HepG2 (cell line): Measurements from ENCODE around the gene CIROP. TPM values are rescaled to one million over a fixed set of nuclear protein-coding genes. Genes with fewer than 3 reads are reported as not detected.

Experiments used
- CCDC6 ChIP-seq: sonication (generic); formaldehyde crosslinking; IDR thresholded peaks from 2 replicates; pipeline ENCODE4 v1.8.1; 2022; ENCODE audit warnings: mild to moderate bottlenecking, missing genetic modification reagents, moderate library complexity
- GLI4 ChIP-seq: sonication (generic); formaldehyde crosslinking; IDR thresholded peaks from 2 replicates; pipeline ENCODE4 v1.5.1; 2020; ENCODE audit warnings: missing genetic modification reagents, mild to moderate bottlenecking, moderate library complexity, borderline replicate concordance
- HMG20B ChIP-seq: conservative IDR thresholded peaks from 2 replicates; pipeline ENCODE4 v1.6.1; 2016; ENCODE audit warnings: missing genetic modification reagents, missing compliant biosample characterization
- JUNB ChIP-seq: sonication (generic); formaldehyde crosslinking; IDR thresholded peaks from 2 replicates; pipeline ENCODE4 v1.8.0; 2022; ENCODE audit warnings: missing genetic modification reagents, mild to moderate bottlenecking, borderline replicate concordance
- NFIB ChIP-seq: sonication (generic); formaldehyde crosslinking; IDR thresholded peaks from 2 replicates; pipeline ENCODE4 v1.9.0; 2021; ENCODE audit warnings: missing genetic modification reagents, mild to moderate bottlenecking, borderline replicate concordance
- PAXIP1 ChIP-seq: sonication (generic); formaldehyde crosslinking; conservative IDR thresholded peaks from 2 replicates; pipeline ENCODE4 v1.4.0; 2020; ENCODE audit warnings: mild to moderate bottlenecking, missing genetic modification reagents, moderate library complexity
- POGZ ChIP-seq: sonication (generic); formaldehyde crosslinking; IDR thresholded peaks from 2 replicates; pipeline ENCODE4 v1.4.0; 2020; ENCODE audit warnings: mild to moderate bottlenecking, missing genetic modification reagents
- ZBED4 ChIP-seq: sonication (generic); formaldehyde crosslinking; IDR thresholded peaks from 2 replicates; pipeline ENCODE4 v1.4.0; 2020; ENCODE audit warnings: missing genetic modification reagents, borderline replicate concordance
- ZNF274 ChIP-seq: sonication (generic); formaldehyde crosslinking; IDR thresholded peaks from 2 replicates; pipeline ENCODE4 v1.5.1; 2020; ENCODE audit warnings: mild to moderate bottlenecking, missing genetic modification reagents
- ZNF484 ChIP-seq: sonication (generic); formaldehyde crosslinking; IDR thresholded peaks from 2 replicates; pipeline ENCODE4 v1.5.1; 2020; ENCODE audit warnings: mild to moderate bottlenecking, low read depth, missing genetic modification reagents, borderline replicate concordance
- ZNF512B ChIP-seq: sonication (generic); formaldehyde crosslinking; IDR thresholded peaks from 2 replicates; pipeline ENCODE4 v1.5.1; 2020; ENCODE audit warnings: missing genetic modification reagents, mild to moderate bottlenecking, borderline replicate concordance
- ZNF552 ChIP-seq: sonication (generic); formaldehyde crosslinking; IDR thresholded peaks from 2 replicates; pipeline ENCODE4 v1.9.0; 2022; ENCODE audit warnings: missing genetic modification reagents, mild to moderate bottlenecking, borderline replicate concordance
- ZNF597 ChIP-seq: sonication (generic); formaldehyde crosslinking; IDR thresholded peaks from 2 replicates; pipeline ENCODE4 v1.5.0; 2020; ENCODE audit warnings: missing genetic modification reagents
- ZNF766 ChIP-seq: sonication (generic); formaldehyde crosslinking; IDR thresholded peaks from 2 replicates; pipeline ENCODE4 v1.5.0; 2020; ENCODE audit warnings: missing genetic modification reagents, borderline replicate concordance
- polyA plus RNA-seq, 8 experiments: library from polyadenylated mRNA; depleted of rRNA in 3 of 8; stranded (reverse) in 7 of 8; unstranded in 1 of 8; fragments of >200 nt; fragmentation: Illumina TruSeq in 4 of 8; extraction: Trizol in 4 of 8; gene quantifications; 2 replicates each; pipeline versions ENCODE4 v1.2.1 to v1.2.3, GENCODE V29; 2011 to 2016; ENCODE audit warnings: low read depth in 4 of 8, missing spikeins in 1 of 8, mixed read lengths in 1 of 8; ENCODE audit not compliant: insufficient read depth in 1 of 8
- total RNA-seq, 5 experiments: library from RNA; depleted of rRNA; stranded (reverse); fragments of >200 nt; fragmentation: Illumina TruSeq; extraction: Trizol; gene quantifications; 2 replicates each; pipeline ENCODE4 v1.2.3, GENCODE V29; 2016; ENCODE audit warnings: low read depth in 1 of 5

The CIROP gene
- total and polyA plus RNA-seq, 2 of the 13 experiments (the other 11 are each of a cell fraction or from before 2014, with no cell fraction given): 0.07 TPM; not detected in 1

- TF ChIP-seq ZBED4: no peak
- no peak for TF ChIP-seq ZNF597 (CRISPR knock-in tag)
- no peak for TF ChIP-seq ZNF274 (CRISPR knock-in tag)
- no peak; the same call in 1 of the 2 replicates for TF ChIP-seq ZNF766 (CRISPR knock-in tag)
- no peak for TF ChIP-seq GLI4 (CRISPR knock-in tag)
- peak; percentile 5; the same call in 1 of the 2 replicates for TF ChIP-seq ZNF552 (CRISPR knock-in tag)
- TF ChIP-seq PAXIP1 (CRISPR knock-in tag): no peak
- peak; percentile 53; the same call in 1 of the 2 replicates for TF ChIP-seq CCDC6 (CRISPR knock-in tag)
- peak; percentile 67; the same call in 1 of the 2 replicates for TF ChIP-seq POGZ (CRISPR knock-in tag)
- TF ChIP-seq NFIB (CRISPR knock-in tag): no peak
- TF ChIP-seq HMG20B (CRISPR knock-in tag): no peak
- no peak for TF ChIP-seq ZNF484 (CRISPR knock-in tag)
- TF ChIP-seq ZNF512B (CRISPR knock-in tag): no peak
- no peak for TF ChIP-seq JUNB (CRISPR knock-in tag)
Measured at GRCh38 chr14:23068789-23069412, 35.9 kb downstream of the CIROP start (continued).
